NCI-H345 (cell line): Measurements from ENCODE around the gene OR7D2.
A peak's percentile ranks its signal among the peaks of the same experiment; 100 is the strongest.

ENCODE experiments used
- DNase-seq: peaks from one replicate; lab custom pipeline; 2025; lab: John Stamatoyannopoulos, UW

Gene OR7D2

GRCh38 chr19:9205501-9206113 lies 26.8 kb downstream of the OR7D2 start:
- DNase-seq: peak; percentile 68

- no peak for DNase-seq
These were observed 40.7 kb downstream of the OR7D2 start, which contains the start of gene OR7D4 for GRCh38 chr19:9219489-9219888. Gene OR7D4, minus strand, starts transcription at chr19:9219589. Its CDS starts 4,752 bp downstream, at chr19:9214837.
